SK-N-SH treated with all-trans-retinoic acid at 6 μM for 48 hours (cell line): ENCODE results near the gene NKTR.

Source experiments
- ATAC-seq: fragments of 200-7000 bp; cut with Tn5 transposase; 3 replicates; pipeline ENCODE4 v1.9.1; 2020; ENCODE audit warnings: mild to moderate bottlenecking, moderate library complexity
- ARNTL ChIP-seq: fragments of 450-650 bp; formaldehyde crosslinking; IDR thresholded peaks from 2 replicates; pipeline ENCODE4 v1.5.0; 2020; ENCODE audit warnings: low read depth, mild to moderate bottlenecking, moderate library complexity, borderline replicate concordance
- BACH2 ChIP-seq: fragments of 250-450 bp; sonication (Bioruptor Pico); IDR thresholded peaks from 2 replicates; pipeline ENCODE4 v1.9.0; 2021; ENCODE audit warnings: mild to moderate bottlenecking, borderline replicate concordance
- CREB5 ChIP-seq: fragments of 250-450 bp; sonication (Bioruptor Pico); IDR thresholded peaks from 2 replicates; pipeline ENCODE4 v1.5.1; 2020; ENCODE audit warnings: low read depth, mild to moderate bottlenecking, moderate library complexity
- CSDC2 ChIP-seq: fragments of 250-450 bp; sonication (Bioruptor Pico); IDR thresholded peaks from 2 replicates; pipeline ENCODE4 v1.5.0; 2020; ENCODE audit warnings: mild to moderate bottlenecking, moderate library complexity
- ESRRG ChIP-seq: fragments of 250-450 bp; sonication (Bioruptor Pico); IDR thresholded peaks from 2 replicates; pipeline ENCODE4 v1.6.1; 2021; ENCODE audit warnings: mild to moderate bottlenecking
- ISL1 ChIP-seq: fragments of 250-450 bp; sonication (Bioruptor Pico); IDR thresholded peaks from 2 replicates; pipeline ENCODE4 v2.1.2; 2022; ENCODE audit warnings: mild to moderate bottlenecking, moderate library complexity
- OSR1 ChIP-seq: fragments of 250-450 bp; sonication (Bioruptor Pico); IDR thresholded peaks from 2 replicates; pipeline ENCODE4 v1.8.0; 2022; ENCODE audit warnings: moderate library complexity, mild to moderate bottlenecking, inconsistent platforms
- PPARA ChIP-seq: fragments of 250-450 bp; sonication (Bioruptor Pico); IDR thresholded peaks from 2 replicates; pipeline ENCODE4 v1.5.0; 2020; ENCODE audit warnings: mild to moderate bottlenecking, borderline replicate concordance
- RARB ChIP-seq: fragments of 250-450 bp; sonication (Bioruptor Pico); IDR thresholded peaks from 2 replicates; pipeline ENCODE4 v1.8.0; 2021; ENCODE audit warnings: mild to moderate bottlenecking, moderate library complexity
- TCF4 ChIP-seq: fragments of 250-450 bp; sonication (Bioruptor Pico); IDR thresholded peaks from 2 replicates; pipeline ENCODE4 v1.8.0; 2021; ENCODE audit warnings: mild to moderate bottlenecking, moderate library complexity, borderline replicate concordance
- TOX ChIP-seq: fragments of 250-450 bp; sonication (Bioruptor Pico); IDR thresholded peaks from 2 replicates; pipeline ENCODE4 v1.8.0; 2021; ENCODE audit warnings: mild to moderate bottlenecking, moderate library complexity, borderline replicate concordance
- ZFP3 ChIP-seq: fragments of 250-450 bp; sonication (Bioruptor Pico); IDR thresholded peaks from 2 replicates; pipeline ENCODE4 v1.5.0; 2020; ENCODE audit warnings: mild to moderate bottlenecking, moderate library complexity
- ZFP30 ChIP-seq: fragments of 450-650 bp; formaldehyde crosslinking; IDR thresholded peaks from 2 replicates; pipeline ENCODE4 v1.5.0; 2022; ENCODE audit warnings: mild to moderate bottlenecking, moderate library complexity
- ZNF565 ChIP-seq: fragments of 450-650 bp; formaldehyde crosslinking; conservative IDR thresholded peaks from 2 replicates; pipeline ENCODE4 v1.5.0; 2020; ENCODE audit warnings: low read depth, mild to moderate bottlenecking, moderate library complexity
- ZNF70 ChIP-seq: fragments of 450-650 bp; formaldehyde crosslinking; IDR thresholded peaks from 2 replicates; pipeline ENCODE4 v1.5.0; 2020; ENCODE audit warnings: mild to moderate bottlenecking, moderate library complexity
- ZNF8 ChIP-seq: fragments of 450-650 bp; formaldehyde crosslinking; IDR thresholded peaks from 2 replicates; pipeline ENCODE4 v1.5.0; 2020; ENCODE audit warnings: mild to moderate bottlenecking, moderate library complexity
- TF ChIP-seq, protein P1 (sequence below): fragments of 250-450 bp; sonication (Bioruptor Pico); IDR thresholded peaks from 2 replicates; pipeline ENCODE4 v1.8.0; 2020; ENCODE audit warnings: mild to moderate bottlenecking, moderate library complexity, borderline replicate concordance
- TF ChIP-seq, protein P2 (sequence below): fragments of 250-450 bp; sonication (Bioruptor Pico); IDR thresholded peaks from 2 replicates; pipeline ENCODE4 v1.5.0; 2020; ENCODE audit warnings: mild to moderate bottlenecking, moderate library complexity

The NKTR gene

DNA sequence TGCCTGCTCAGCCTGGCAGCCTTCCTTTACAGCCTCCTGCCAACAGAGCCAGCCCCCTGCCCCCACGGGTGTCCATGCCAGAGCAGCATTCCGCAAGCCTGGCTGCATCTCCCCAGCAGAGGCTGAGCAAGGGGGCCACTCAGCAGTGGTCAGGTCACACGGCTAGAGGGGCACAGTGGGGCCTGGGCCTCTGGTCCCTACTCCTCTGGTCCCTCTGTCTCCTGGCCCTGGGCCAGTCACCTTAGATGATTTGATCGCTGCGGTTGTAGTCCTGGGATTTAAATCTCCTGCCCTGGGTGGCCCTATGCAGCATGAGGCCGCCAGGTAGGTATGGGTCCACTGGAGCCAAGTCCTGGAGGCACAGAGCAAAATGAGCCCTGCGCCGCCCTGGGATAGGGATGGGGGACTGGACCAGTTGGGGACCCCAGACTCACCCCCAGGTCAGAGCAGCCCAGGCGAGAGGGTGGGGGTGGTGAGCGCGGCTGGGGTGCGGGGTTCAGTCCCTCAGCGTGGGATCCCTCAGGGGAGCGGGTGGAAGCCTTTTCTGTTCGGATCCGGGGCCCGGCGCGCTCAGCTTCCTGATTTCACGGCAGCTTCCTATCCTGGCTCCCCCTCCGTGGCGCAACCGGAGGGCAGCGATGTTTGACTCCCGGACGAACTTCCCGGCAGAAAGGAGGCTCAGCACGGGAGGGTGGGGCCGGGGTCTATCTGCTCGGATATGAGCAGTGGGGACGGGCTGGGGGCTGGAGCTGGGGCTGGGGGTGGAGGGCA lies 53.3 kb downstream of the NKTR start, which contains the start of gene ZBTB47:
ZBTB47 (plus strand) TSS at position 138 of the 771 bp plus-strand sequence. CDS start 4,659 bp downstream, outside the sequence.
- ATAC-seq, result peak; percentile 10
- TF ChIP-seq, protein P1, sequence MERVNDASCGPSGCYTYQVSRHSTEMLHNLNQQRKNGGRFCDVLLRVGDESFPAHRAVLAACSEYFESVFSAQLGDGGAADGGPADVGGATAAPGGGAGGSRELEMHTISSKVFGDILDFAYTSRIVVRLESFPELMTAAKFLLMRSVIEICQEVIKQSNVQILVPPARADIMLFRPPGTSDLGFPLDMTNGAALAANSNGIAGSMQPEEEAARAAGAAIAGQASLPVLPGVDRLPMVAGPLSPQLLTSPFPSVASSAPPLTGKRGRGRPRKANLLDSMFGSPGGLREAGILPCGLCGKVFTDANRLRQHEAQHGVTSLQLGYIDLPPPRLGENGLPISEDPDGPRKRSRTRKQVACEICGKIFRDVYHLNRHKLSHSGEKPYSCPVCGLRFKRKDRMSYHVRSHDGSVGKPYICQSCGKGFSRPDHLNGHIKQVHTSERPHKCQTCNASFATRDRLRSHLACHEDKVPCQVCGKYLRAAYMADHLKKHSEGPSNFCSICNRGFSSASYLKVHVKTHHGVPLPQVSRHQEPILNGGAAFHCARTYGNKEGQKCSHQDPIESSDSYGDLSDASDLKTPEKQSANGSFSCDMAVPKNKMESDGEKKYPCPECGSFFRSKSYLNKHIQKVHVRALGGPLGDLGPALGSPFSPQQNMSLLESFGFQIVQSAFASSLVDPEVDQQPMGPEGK (CRISPR knock-in tag), result no peak
- TF ChIP-seq ZNF8 (no peak), TOX (CRISPR knock-in tag) (no peak), PPARA (no peak), ESRRG (CRISPR knock-in tag) (no peak), ZFP3 (CRISPR knock-in tag) (no peak), CREB5 (CRISPR knock-in tag) (no peak), BACH2 (CRISPR knock-in tag) (no peak)

DNA sequence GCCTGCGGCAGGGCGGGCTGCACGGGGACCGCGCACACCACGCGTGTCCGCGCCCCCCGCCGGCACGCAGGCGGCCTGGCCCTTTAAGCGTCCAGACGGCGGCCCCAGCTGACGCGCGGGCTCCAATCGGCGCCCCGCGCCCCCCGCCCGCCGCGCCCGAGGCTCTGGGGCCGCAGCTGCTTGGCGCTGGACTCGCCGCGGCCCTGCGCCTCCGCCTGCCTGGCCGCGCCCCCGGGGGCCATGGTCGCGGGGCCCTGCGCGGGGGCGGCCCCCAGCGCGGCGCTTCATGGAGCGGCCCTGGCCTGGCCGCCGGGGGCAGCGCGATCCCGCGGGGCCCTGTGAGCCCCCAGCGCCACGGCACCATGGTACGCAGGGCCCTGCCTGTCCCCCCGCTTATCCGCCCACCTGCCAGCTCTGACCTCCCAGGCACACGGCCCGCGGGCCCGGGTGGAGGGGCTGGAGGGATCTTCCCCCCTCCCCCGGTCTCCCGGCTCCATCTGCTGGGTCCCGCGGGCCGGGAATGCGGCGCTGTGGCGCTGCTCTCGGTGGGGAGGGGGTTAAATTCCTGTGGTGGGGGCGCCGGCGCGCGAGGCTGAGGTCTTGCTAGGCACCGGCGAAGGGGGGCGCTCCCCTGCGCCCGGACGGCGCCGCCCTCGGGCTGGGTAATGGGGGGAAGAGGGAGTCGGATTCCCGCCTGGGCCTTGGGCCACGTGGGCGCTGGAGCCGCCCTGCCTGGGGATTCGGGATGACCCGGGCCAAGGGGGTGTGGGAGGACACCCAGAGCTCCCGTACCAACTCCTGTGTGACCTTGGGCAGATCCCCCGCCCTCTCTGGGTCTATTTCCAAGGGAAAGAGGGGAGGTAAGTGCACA lies 54.1 kb downstream of the NKTR start:
- ATAC-seq, result peak; percentile 17
- peak; percentile 53; the same call in 1 of the 2 replicates for TF ChIP-seq ZNF8
- TF ChIP-seq ESRRG (CRISPR knock-in tag), result no peak
- TF ChIP-seq, protein P1 (CRISPR knock-in tag), result peak; percentile 91; the same call in 1 of the 2 replicates
- TF ChIP-seq ISL1 (CRISPR knock-in tag), result no peak

DNA sequence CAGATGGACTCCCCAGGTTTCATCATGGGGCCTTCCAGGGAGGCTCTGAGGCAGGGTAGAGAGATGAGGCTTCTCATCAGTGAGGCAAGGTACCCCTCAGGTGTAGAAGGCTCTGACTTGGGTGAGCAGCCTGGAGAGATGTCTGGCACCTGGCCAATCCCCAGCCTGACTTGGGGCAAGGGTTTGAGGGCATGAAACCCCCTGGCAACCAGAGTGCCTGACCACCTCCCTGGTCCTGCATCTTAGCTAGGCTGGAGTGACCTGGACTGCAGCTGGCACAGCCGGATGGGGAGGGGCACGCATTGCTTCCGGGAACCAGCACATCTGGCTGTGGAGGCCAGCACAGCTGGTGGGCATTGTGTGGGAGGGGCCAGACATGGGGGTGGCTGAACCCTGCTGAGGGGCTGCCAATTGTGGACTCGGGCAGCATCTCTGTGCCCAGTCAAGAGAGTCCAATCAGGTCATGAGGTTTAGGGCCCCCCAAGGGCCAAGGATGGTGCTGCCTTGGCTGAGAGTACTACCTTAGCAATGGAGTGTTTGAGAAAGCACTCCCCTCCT lies 54.9 kb downstream of the NKTR start:
- ATAC-seq, result no peak
- TF ChIP-seq BACH2 (CRISPR knock-in tag) (no peak), ARNTL (CRISPR knock-in tag) (no peak)

GRCh38 chr3:42655980-42656679 lies 55.6 kb downstream of the NKTR start:
- no peak for ATAC-seq
- no peak for TF ChIP-seq ARNTL (CRISPR knock-in tag)
- TF ChIP-seq ZNF70 (CRISPR knock-in tag), result no peak
- TF ChIP-seq BACH2 (CRISPR knock-in tag), result no peak
- TF ChIP-seq CREB5 (CRISPR knock-in tag), result no peak
- TF ChIP-seq ZFP30 (CRISPR knock-in tag), result no peak
- no peak for TF ChIP-seq OSR1
- no peak for TF ChIP-seq ZNF565 (CRISPR knock-in tag)
- no peak for TF ChIP-seq ESRRG (CRISPR knock-in tag)
- TF ChIP-seq, protein P1 (CRISPR knock-in tag), result no peak
- no peak for TF ChIP-seq TCF4 (CRISPR knock-in tag)
- TF ChIP-seq ISL1 (CRISPR knock-in tag), result no peak
- no peak for TF ChIP-seq PPARA
- no peak for TF ChIP-seq RARB
- TF ChIP-seq, protein P2, sequence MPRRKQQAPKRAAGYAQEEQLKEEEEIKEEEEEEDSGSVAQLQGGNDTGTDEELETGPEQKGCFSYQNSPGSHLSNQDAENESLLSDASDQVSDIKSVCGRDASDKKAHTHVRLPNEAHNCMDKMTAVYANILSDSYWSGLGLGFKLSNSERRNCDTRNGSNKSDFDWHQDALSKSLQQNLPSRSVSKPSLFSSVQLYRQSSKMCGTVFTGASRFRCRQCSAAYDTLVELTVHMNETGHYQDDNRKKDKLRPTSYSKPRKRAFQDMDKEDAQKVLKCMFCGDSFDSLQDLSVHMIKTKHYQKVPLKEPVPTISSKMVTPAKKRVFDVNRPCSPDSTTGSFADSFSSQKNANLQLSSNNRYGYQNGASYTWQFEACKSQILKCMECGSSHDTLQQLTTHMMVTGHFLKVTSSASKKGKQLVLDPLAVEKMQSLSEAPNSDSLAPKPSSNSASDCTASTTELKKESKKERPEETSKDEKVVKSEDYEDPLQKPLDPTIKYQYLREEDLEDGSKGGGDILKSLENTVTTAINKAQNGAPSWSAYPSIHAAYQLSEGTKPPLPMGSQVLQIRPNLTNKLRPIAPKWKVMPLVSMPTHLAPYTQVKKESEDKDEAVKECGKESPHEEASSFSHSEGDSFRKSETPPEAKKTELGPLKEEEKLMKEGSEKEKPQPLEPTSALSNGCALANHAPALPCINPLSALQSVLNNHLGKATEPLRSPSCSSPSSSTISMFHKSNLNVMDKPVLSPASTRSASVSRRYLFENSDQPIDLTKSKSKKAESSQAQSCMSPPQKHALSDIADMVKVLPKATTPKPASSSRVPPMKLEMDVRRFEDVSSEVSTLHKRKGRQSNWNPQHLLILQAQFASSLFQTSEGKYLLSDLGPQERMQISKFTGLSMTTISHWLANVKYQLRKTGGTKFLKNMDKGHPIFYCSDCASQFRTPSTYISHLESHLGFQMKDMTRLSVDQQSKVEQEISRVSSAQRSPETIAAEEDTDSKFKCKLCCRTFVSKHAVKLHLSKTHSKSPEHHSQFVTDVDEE (CRISPR knock-in tag), result no peak
- no peak for TF ChIP-seq TOX (CRISPR knock-in tag)
- no peak for TF ChIP-seq CSDC2 (CRISPR knock-in tag)
